Hindlimb muscle (tissue), 1 donor: ENCODE results near the gene PXDC1. TPM values are rescaled to one million over a fixed set of nuclear protein-coding genes. Genes with fewer than 3 reads are reported as not detected.
"Not testable (repeated sequence)": the region's sequence is repeated elsewhere in the genome, so short reads cannot be mapped to it uniquely, and the experiment has no call there.

Experiments used
- DNase-seq: peaks from one replicate; pipeline ENCODE4 v3.0.0-alpha.2; 2013
- polyA plus RNA-seq: library from polyadenylated mRNA; unstranded; fragments of 120-200 nt; gene quantifications from one replicate; pipeline ENCODE4 v1.2.1, GENCODE V29; 2013; ENCODE audit not compliant: insufficient read length

PXDC1 gene
- polyA plus RNA-seq, 1 donor = 19.6 TPM

DNA sequence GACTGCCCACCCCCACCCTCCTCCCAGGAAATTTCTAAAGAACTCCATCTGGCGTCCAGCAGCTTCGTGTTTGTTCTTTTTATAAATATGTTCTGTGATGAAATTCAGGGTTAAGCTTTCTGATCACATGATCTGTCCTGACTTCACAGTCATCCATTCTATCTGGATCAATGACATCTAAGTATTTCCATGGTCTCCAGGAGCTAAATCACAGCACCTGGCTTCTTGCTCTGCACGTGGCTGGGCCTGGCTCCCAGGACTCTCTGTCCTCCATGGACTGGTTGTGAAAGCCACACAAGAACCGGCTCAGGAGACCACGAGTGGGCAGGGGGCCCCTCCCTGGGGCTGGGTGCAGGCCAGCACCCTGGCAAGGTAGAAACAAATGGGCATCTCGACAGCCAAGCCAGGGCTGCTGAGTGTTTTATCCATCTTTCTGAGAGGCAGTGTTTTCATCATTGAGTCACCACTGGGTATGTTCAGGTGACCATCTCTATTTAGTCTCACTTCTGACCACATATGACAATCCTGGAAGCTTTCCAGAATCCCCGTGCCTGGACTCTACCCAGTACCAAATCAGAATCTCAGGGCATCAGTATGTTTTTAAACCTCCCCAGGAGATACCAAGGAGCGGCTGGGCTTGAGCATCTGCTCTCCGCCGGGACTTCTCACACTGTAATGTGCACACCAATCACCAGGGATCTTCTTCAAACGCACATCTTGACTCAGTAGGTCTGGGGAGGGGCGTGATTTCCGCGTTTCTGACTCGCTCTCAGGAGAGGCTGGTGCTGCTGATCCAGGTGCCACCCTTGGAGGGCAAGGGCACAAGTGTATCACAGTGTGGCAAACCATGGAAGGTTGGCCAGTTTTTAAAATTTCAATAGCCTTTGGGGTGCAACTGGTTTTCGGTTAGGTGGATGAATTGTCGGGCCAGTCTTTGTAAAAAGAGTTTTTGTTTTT lies 31.6 kb upstream of the PXDC1 start:
- no peak for DNase-seq

DNA sequence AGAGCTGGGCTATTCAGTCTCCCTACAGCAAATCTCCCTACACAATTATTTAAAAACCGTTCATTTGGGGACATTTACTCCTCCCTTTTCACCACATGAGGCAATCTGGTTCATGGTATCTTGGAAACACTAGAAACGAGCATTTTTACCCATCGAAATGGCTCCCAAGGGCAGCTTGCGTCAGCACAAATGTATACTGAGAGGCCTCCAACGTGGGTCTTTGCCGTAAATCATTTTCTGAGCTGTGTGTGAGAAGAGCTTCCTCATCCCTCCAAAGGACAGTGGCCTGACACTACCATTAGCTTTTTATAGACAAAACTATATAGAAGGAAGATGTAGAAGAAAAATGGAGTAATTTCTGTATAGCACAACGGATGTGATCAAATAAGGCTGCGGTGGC lies 30.0 kb upstream of the PXDC1 start:
- no peak for DNase-seq

DNA sequence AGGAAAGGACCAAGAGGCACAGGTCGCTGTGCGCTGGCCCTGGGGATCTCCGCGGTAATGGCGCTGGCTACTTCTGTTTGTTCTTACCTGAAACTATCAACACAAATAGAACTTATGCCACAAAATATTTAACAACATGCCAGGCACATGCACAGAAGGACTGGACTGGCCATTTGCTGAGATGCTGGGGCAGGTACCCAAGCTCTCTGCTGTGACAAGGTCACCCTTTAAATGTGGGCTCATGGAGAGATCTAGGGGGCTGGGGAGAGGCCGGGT lies 28.0 kb upstream of the PXDC1 start:
- DNase-seq = no peak

DNA sequence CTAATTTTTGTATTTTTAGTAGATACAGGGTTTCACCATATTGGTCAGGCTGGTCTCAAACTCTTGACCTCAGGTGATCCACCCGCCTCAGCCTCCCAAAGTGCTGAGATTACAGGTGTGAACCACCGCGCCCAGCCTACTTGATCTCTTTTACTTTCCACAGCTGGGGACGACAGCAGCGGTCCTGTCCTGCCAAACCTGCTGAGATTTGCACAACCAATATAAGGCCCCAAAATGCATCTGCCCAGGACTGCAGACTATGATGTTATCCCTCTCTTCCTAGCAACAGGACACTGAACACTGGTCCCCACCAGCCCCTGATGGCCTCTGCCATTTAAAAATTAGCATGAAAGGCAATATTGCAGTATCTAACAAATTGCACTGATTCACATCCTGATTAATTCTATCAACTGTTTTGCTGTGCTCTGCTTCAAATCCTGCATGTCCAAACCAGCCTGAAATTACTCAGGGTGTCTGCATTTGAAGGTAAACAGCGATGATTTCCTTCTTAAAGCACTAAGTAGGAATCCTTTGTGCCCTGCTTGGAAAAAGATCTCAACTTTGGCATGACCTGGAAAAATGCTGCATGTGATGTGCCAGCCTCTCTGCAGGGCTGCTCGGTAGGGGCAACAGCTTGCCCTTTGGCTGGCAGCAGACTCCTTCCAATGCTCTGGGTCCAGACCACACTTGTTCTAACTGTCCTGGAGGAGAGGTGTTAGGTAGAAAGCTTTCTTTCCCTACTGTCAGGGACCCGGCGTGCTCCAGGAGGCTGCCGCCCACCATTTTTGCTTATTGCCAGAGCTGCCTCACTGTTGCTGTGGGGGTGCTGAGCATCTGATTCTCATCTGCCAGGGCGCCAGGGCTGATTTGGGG lies 27.4 kb upstream of the PXDC1 start:
- no peak for DNase-seq

DNA sequence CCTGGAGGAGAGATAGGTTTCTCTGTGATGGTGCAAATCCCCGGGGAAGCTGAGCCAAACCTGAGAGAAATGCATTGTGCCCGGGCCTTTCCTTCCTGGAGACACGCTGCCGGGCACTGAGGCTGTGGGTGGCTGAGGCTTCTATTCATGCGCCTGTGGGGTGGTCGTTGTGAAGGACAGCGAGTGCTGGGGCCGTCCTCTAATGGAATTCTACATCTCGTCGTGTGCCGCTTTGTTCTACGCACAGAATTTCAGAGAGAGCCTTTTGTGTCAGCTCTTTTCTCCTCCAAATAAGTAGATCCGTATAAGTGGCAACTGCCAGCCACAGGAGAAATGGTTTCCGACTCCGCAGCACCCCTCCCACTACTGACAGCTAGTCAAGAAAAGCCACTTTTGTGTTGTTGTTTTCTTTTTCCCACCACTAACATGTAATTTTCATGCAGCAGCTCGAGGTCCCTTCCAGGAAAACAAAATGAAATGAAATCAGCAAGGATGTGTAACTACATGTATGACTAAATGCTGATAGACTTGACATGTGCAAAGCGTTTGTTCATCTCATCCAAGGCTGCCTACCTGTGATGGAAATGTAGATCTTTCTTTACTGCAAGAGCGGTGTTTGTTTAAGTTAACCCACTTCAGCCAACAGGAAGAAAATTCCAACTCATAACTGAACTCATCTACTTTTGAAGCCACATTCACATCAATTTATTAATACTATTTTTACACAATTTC lies 26.4 kb upstream of the PXDC1 start:
- no peak for DNase-seq

DNA sequence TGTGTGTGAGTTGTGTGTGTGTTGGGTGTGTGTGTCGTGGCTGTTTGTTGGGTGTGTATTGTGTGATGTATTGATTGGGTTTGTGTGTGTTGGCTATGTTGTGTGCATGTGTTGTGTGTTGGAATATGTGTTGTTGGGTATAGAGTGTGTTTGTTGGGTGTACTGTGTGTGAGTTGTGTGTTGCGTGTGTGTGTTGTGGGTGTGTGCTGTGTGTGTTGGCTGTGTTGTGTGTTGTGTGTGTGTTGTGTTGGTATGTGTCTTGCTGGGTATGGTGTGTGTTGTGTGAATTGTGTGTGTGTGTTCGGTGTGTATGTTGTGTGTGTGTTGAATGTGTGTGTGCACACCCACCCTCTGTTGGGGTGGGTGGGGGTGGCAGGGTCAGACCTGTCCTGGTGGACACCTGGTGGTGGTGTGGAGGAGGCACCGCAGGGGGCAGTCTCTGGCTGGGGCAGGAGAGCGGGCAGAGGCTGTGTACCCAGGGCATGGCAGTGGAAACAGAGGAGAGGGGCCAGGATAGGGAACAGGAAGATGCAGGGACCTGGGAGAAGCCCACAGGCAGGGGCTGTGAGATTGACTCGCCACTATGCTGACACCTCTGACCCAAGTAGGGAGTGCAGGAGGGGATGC lies 25.5 kb upstream of the PXDC1 start:
- no peak for DNase-seq

DNA sequence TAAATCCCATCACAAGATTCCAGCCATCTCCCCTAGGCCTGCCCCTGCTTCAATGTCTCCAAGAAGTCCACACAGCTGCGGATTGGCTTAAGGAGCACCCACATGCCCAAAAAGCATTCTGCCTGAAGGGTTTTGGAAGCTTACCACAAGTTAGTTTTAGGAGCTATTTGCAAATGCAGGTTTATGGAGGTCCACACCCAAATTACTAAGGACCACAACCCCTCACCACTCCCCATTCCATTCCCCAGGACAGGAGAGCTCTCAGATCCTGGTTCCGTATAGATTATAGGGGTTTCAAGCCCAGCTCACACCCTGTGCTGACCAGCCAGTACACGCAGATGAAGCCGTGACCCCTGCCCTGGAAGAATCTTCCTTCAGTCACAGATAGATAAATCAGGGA lies 24.3 kb upstream of the PXDC1 start:
- no peak for DNase-seq

DNA sequence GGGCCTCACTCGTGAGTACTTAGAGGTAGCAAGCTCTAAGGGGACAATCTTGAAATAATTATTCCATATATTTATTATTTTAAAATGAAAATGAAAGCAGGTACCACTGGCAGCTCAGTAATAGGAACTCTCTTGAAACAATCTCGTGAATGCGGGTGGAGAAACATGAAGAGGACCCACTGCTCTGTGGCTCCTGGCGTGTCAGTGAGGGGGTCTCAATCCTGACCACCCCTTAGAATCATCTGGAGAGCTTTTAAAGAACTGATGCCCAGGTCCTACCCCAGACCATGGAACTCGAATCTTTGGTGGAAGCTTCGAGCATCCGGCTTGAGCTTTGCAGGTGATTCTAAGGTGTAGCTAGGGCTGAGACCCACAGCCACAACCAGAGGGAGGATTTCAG lies 23.9 kb upstream of the PXDC1 start:
- DNase-seq = no peak

DNA sequence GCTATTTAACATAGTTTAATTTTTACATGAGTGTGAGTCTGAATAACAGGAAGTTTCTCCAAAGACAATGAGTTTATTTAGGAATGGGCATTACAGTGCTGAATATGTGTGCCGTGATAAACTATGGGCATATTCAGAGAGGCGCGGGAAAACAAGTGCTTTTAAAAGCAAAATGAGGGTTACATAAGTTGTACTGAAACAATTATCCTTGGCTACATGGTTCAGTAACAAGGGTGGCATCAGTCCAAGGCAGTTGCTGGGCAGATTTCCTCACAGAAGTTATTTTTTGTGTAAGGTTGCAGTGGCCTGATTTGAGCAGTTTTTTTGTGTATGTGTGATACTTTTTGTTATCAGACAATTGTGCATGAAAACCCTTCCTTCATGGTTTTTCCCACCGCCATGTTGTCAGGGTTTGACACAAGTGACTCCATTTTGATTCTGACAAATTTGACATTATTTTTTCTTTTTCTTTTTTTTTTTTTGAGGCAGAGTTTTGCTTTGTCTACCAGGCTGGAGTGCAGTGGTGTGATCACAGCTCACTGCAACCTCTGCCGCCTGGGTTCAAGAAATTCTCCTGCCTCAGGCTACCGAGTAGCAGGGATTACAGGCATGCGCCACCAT lies 22.3 kb upstream of the PXDC1 start:
- DNase-seq = no peak

DNA sequence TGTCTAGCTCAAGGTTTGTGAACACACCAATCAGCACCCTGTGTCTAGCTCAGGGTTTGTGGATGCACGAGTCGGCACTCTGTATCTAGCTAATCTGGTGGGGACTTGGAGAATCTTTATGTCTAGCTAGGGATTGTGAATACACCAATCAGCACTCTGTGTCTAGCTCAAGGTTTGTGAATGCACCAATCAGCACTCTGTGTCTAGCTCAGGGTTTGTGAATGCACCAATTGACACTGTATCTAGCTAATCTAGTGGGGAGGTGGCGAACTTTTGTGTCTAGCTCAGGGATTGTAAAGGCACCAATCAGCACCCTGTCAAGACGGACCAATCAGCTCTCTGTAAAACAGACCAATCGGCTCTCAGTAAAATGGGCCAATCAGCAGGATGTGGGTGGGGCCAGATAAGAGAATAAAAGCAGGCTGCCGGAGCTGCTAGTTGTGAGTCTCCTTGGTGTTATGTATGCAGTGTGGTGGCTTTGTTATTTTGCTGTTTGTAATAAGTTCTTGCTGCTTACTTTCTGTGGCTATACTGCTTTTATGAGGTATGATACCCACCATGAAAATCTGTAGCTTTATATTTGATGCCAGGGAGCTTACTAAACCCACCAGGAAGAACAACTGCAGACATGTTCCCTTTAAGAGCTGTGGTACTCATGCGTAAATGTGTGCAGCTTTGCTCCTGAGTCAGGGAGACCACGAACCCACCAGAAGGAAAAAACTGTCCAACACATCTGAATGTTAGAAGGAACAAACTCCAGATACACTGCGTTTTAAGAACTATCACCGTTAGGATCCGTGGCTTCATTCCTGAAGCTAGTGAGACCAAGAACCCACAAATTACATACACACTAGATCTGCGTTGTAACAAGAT lies 20.9 kb upstream of the PXDC1 start:
- DNase-seq = not testable (repeated sequence)

DNA sequence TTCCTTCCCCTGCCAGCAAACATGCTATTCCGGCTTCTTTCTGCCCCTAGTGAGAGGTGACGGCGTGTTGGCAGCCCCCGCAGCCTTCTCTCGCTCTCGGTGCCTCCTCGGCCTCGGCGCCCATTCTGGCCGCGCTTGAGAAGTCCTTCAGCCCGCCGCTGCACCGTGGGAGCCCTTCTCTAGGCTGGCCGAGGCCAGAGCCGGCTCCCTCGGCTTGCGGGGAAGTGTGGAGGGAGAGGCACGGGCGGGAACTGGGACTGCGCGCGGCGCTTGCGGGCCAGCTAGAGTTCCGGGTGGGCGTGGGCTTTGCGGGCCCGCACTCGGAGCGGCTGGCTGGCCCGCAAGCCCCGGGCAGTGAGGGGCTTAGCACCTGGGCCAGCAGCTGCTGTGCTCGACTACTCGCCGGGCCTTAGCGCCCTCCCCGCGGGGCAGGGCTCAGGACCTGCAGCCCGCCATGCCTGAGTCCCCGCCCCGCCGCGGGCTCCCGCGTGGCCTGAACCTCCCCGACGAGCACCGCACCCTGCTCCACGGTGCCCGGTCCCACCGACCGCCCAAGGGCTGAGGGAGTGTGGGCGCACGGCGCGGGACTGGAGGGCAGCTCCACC lies 20.0 kb upstream of the PXDC1 start:
- DNase-seq = no peak

DNA sequence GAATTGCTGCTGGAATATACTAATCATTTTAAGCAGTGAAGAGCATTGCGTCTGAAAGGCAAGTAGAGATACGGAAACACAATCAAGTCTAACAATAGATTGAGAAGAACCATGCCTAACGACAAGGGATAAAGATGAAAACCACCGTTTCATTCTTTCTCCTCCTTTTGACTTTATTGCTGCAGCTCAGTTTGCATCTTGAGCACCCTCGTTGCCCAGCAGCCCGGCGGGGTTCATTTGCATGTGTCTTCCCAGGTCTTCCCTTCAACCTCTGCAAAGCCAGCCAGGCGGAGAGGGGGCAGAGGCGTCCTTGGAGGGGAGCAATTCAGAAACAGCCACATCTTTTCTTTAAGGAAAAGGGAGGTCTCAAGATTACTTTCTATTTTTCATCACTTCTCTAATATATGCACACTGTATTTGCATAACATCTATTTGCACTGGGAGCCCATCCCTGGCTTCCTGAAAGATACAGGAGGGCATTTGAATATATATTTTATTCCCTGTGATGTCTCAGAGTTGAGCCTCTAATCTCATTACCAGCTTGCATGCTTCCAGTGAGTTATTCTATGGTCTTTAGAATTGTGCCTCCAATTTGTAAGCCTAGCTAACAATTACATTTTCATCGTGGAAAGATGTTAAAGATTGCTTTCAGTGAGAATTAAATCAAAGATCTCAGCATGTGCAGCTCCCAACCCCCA lies 18.7 kb upstream of the PXDC1 start:
- no peak for DNase-seq

DNA sequence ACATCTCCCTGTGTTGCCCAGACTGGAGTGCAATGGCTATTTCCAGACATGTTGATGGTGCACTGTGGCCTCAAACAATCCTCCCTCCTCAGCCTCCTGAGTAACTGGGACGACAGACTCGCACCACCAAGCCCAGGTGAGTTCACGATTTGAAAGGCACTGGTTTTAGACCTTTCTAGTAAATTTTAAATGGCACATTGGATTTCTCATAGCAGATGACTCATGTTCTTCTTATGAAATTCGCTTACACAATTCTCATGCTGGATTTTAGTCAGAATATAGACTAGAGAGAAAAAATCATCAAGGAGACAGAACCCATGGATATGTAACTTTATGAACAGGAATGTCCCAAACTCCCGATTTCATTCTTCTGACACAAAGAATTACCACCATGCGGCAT lies 18.1 kb upstream of the PXDC1 start:
- DNase-seq = no peak

DNA sequence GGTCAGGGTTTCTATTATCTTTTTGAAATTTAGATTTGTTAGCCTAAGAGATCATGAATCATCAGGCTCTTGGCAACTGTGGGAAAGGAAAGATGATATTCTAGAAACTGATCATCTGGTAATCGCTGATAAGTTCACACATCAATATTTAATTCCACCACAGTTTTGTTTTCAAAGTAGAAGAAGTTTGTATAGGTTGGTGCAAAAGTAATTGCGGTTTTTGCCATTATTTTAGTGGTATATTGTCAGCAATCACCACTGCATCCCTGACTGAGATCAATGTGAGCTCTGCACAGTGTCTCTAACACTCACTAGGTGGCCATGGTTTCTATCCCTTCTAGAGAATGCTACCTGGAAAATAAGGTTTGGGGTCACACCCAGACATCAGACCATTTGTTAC lies 17.0 kb upstream of the PXDC1 start:
- no peak for DNase-seq

DNA sequence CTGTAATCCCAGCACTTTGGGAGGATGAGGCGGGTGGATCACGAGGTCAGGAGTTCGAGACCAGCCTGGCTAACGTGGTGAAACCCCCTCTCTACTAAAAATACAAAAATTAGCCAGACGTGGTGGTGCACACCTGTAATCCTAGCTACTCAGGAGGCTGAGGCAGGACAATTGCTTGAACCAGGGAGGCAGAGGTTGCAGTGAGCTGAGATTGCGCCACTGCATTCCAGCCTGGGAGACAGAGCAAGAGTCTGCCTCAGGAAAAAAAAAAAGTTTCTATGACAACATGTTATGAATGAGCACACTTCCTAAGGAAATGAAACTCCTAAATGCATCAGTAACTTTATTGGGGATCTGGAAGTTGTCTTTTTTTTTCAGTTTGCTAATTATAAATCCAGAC lies 16.0 kb upstream of the PXDC1 start:
- DNase-seq = not testable (repeated sequence)

DNA sequence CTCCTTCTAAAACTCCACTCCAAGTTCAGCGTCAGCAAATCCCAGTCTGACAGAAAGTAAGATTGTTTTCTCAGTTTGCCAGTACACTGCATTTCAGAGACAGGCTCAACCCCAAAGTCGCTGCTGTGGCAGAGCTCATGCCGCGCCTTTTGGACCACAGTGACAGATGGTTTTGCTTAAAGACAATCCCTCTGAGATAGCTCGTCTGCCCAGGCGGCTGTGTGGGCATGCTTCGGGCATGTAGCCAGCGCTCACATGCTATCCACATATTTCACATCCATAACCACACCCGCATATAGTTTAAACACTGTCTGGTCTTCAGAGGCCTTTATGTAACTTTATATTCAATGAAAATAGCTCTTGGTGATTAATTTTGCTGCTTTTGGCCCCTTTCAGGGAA lies 14.7 kb upstream of the PXDC1 start:
- DNase-seq = peak; percentile 45

DNA sequence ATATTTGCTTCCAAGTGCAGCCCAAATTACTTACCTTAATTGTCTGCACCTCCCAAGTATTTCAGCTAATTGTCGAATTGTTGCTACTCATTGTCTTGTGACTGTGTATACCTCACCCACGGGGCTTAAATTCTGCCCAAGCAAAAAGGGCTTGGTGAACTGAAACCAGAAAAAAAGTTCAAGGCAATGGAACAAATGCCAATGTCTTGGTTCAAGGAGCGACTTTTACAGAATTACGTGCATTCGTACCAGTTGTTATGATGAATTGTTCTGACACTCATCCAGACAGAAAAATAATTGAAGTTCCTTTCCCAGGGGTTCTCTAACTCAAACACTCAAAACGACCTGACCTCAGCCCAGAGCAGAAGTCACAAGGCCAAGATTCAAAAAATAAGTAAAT lies 13.9 kb upstream of the PXDC1 start:
- DNase-seq = no peak

DNA sequence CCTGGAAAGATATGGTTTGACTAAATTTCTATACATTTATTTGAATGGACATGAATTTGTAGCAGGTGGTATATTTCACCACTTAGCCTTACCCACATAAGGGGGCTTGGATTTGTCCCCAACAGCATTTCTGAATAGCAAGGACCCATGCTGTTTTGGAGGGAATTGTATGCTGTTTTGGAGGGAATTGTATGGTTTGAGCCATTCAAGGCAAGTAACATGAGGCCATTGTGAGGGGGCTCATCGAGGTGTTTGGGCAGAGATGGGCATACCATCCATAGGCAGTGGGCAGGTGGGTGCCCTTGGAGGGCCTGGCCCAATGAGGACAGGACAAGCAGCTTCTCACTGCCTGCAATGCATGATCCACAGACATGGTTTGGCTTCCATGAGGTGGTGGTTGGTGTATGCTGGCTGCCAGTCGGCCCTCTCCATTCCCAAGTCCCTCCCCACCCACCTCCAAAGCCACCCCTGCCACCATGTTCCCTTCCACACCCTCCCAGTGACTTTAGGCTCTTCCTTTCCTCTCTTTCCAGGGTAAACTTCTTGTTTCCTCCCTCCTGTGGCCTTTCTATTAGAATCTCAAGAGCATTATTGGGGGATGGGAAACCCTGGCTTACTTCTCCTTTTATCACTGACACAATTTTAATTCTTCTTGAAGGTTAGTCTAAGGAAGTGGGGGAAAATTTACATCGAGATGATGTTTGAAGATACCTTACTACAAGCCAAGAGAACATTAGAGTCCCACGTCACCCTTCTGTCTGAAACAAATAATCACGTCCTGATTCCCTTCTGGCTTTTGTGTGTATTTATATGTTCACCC lies 13.2 kb upstream of the PXDC1 start:
- DNase-seq = no peak

DNA sequence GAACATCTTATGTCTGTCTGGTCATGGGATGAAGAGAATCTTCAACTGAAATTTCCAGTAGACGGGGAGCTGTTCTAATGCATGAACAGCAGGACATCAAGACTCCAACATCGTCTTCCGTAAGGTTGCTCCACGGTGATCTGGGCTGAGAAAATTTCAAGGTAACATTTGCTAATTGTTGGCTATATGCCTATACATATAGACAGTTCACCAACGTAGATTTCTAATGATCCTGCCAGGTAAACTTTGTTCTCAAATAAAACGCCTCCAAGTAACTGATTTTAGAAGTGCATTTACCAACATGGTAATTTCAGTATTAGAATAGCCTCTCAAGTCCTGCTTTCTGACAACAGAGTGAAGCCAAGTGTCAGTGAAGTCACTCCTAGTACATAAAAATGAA lies 11.3 kb upstream of the PXDC1 start:
- no peak for DNase-seq
